NCI-H1417 treated with DMSO at 0.1 percent for 48 hours (cell line): ENCODE data around the gene TFB2M.

Source experiments
- DNase-seq: peaks from one replicate; lab custom pipeline; 2025; lab: John Stamatoyannopoulos, UW

The TFB2M gene

DNA sequence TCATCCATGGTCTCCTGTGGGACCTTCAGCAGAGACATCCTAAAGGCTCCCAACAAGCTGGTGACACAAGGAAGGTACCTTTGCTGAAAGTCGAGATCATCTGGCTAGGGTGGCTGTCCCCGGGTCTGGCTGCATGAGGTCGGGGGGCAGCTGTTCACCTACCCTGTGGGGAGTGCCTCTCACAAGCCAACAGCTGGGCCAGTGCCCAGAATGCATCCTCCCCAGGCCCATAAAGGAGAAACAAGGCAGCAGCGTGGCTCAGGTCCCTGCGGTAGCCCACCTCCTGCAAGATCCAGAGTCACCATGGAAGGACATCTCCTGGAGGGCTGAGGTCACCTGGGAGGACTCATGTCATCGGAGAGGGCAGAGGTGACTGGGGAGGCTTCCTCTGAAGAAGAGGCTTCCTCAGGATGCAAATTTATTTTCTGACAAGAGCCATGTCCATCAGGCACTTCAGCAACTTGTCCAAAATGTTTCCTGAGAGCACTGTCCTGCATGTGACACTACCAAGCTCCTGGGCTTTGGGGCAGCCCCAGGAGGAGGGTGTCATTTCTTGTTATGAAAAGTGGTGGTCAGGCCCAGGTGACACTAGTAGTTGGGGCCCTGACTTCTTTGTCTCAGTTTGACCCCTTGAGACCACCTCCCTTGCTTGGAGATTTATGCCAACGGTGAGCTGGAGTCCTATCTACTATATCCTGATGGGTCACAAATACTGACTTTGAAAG, 52.3 kb downstream of the TFB2M start:
- DNase-seq, result no peak

DNA sequence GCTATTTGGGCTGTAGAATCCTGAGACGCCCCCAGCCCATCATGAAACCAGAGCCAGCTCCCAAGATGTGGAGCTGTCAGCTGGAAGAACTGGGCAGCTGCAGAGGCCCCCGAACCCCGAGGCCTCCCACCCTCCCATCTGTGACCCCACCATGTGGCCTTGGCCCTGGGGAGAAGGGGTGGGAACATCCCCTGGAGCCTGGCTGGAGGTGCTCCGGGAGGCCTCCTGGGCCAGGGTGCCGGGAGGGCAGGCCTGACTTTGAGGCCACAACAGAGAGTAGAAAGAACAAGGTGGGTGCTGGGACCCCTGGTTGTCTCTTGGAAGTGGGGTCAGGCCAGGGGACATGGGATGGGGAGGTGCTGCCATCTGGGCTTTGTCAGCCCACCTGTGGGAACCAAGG, 53.0 kb downstream of the TFB2M start:
- DNase-seq, result no peak

DNA sequence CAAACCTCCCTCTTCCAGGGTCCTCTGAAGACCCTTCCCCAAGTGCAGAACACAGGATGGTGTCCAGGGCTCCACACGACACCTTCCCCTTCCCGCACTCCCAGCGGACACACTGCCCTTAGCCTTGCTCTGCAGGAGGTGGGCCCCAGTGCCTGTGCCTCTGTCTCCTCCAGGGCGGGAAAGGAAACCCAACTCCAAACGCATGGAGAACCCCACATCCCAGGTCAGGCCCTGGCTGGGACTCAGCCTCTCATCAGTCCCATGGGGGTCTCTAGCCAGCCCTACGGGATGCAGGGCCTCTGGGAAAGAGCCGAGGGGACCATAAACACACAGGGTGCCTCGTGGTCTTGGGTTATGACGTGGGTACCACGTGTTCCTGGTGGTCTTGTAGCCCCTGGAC, 53.4 kb downstream of the TFB2M start:
- no peak for DNase-seq

DNA sequence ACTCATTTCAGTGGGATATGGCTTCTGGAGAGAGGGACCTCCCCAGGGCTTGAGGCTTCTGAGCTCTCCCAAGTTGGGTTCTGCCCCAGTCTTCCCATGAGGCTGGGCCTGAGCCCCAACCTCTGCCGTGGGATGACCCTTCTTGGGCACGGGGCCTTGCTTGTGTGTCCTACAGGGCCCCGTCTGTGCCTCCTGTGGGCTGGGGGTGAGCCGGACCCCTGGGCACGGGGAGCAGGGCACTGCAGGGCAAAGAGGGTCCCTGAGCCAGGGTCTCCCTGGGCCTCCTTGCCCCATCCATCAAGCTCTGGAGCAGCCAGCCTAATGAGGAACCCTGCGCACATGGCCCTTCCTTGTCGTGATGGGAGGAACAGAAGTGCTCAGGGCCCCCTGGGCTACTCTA, 53.8 kb downstream of the TFB2M start:
- DNase-seq, result no peak

DNA sequence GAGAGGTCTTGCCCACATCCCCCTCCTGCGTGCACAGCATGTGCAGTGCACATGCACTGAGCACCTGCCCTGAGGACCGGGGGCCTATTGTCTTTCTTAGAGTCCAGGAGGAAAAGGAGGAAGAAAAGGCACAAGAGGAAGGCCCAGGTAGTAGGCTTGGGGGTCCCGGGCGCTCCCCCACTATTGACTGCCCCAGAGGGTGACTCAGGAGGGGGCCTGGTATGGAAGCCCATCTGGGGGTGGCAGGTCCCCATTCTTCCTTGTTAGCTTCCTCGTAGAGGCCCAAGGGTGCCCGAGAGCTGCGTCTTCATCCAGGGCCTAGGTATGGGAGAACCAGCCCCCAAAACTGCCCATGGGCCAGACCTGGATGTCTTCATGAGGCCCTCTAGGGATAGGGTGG, 54.9 kb downstream of the TFB2M start:
- DNase-seq, result no peak

DNA sequence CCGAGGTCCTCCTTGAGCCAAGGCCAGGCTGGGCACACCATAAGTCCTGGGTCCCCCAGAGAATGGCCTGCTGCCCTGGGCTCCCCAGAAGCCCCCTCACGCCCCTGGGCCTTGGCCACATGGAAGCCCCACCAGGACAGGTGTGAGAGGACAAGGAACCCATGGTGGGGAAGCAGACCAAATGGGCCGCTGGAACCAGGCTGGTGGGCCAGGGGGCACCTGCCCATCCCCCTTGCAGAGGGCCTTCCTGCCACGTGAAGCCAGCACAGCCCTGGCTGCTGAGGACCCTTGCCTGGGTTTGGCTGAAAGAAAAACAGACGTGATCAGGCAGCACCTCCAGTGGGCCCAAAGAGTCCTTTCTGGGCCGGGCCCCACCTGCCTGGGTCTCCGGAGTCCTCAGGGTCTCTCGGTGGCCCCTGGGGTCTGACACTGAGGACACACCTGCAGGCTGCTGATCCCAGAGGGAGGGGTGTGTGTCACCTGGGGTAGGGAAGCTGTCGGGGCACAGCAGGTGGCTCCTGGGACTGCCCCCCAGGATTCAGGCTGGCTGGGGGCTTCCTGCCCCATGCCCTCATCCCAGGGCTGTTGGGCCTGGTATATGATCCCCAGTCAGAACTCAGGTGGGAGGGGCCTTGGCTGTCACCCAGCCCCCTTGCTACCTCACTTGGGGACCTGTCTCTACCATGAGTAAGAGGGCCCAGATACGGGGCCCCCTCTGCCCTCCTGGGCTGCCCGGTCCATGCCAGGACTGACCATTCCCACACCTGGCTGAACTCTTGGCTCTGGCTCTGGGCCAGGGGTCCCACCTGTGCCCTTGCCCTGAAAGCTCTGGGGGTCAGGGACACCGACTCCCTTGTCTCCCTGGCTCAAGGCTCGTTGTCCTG, 55.7 kb downstream of the TFB2M start:
- DNase-seq, result no peak

DNA sequence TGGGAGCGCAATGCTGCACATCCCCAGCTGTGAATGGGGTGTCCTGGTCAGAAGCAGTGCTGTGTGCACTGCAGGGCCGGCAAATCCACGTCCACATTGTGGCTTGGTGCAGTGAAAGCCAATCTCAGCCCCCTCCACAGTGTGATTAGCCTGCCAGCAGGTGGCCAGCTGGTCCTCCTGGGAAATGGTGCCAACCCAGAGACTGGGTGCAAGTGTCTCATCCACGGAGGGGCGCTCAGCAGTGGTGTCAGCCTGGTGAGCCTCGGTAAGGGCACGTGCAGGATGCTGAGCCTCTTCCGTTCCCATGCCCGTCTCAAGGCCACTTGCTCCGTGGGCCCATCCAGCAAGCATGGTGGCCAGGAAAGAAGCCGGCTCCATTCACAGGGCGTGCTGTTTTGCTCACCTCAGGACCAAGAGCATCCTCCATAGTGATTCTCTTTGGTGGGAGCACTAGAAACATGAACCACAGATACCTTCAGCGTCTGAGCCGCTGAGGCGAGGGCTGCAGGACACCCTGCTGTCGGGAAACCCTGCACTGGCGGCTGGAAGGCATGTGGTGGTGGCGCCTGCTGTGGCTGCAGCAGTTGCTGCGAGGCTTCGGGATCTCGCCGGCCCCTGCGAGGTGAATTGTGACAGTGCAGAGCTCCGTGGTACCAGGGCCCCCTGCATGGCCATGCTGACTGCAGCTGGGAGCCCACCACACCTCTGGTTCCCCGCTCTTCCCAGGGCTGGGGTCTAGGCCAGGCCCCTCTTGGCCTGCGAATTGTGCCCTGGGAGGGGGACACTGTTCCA, 57.0 kb downstream of the TFB2M start:
- DNase-seq, result no peak

DNA sequence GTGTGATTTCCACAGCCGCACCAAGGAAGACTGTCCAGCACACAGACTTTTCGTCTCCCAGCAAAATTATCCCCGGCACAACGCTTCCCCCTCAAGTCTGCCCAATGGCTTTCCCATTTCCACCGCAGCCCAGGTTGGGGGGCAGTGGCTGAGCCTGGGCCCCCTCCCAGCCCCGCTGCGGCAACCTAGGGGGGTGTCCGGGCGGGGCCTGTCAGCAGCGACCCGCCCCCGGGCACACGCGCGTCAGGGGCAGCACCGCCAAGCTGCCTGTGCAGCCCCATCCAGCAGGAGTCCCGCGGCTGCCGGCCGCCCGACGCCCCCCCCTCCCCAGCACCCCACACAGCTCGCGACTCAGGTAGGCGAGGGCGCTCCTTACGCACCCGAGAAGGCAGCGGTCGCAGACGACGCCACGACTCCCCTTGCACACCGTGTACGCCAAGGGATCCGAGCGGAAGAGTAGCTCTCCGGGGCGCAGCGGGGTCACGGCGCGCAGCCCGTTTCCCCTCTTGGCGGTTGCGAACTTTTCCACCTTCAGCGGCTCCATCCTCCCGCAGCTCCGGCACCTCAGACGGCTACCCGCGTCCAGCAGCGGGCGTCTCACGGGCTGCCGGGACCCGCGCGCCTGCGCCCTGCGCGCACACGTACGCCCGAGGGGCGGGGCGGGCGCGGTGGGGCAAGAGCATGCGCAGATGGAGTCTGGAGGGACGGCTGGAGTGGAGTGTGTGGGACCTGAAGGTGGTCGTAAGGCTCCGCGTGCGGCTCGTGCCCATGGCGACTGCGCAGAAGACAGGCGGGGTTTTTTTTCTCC, 59.2 kb downstream of the TFB2M start, which contains the start of gene SMYD3:
Gene SMYD3, minus strand, starts transcription at position 606 of the 808 bp plus-strand sequence.
- peak; percentile 13 for DNase-seq

DNA sequence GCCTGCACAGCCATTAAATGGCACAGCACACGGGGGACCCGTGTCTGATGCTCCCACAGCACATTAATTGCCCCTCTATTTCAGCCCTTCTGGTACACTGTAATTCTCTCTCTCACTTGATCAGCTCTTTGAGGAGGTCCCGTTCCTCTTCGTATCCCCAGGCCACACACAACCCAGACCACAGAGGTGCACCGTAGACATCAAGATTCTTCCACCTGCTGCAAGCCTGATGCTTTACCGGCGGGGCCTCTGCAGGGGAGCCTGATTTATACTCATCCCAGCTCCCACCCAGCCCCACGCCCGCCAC, 59.7 kb downstream of the TFB2M start:
- DNase-seq, result no peak

DNA sequence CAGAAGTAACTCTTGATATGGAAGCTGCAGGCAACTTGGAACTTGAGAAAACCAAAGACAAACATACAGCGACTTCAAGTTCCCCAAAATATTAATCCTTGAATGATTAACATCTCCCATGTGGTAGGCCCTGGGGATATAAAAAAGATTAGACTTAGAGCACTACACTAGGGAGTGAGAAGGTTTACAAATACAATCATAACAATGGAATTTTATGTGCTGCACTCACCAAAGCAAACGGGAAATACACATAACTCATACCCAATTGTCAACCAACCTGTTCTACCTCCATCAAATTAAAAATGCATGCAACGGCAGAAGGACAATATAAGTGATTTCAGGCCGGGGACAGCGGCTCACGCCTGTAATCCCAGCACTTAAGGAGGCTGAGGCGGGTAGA, 62.7 kb downstream of the TFB2M start:
- DNase-seq, result peak; percentile 12

DNA sequence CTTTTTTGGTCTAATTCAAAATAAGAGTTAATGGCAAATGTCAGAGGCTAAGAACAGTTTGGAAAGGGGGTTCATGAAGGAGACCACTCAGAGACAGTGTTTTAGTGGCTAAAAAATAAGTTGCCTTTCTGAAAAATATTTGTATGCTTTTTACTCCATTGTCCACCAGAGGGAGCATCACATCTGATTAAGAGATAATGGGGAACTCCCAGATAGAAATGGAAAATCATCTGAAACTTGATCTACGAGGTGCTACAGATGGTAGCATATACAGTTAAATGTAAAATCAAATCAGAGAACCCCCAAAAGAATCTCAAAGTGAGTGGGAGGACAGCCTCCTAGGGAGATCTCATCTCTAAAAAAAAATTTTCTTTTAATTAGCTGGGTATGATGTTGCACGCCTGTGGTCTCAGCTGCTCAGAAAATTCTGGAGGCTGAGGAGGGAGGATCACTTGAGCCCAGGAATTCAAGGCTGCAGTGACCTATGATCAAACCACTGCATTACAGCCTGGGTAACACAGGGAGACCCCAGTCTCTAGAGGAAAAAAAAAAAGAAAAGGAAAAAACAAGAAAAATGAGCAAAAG, 68.6 kb downstream of the TFB2M start:
- peak; percentile 3 for DNase-seq

DNA sequence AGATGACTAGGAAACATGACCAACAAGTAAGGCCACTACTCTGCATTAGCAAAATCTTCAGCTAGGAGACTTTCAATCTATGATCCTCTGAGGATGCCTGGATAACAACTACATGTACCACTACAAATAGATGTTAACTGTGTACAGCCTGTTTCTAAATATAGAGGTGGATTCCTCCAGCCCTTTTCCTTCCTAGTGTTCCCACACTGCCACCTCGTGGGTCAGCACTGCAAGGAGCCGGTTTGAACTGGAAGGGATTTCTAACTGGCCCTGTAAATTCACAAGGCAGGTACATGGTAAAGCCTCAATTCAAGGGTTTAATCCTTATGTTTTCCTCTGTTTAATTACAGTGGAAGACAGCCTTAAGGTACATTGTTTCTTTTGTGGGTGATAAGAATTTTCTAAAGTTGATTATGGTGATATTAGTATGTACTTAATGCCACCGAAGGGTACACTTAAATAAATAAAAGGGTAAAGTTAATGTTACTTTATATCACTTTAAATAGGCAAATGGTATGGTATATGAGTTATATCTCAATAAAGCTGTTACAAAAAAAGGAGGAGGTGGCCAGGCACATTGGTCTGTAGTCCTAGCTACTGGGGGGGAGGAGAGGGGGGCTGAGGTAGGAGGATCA, 73.3 kb downstream of the TFB2M start:
- DNase-seq, result peak; percentile 16

DNA sequence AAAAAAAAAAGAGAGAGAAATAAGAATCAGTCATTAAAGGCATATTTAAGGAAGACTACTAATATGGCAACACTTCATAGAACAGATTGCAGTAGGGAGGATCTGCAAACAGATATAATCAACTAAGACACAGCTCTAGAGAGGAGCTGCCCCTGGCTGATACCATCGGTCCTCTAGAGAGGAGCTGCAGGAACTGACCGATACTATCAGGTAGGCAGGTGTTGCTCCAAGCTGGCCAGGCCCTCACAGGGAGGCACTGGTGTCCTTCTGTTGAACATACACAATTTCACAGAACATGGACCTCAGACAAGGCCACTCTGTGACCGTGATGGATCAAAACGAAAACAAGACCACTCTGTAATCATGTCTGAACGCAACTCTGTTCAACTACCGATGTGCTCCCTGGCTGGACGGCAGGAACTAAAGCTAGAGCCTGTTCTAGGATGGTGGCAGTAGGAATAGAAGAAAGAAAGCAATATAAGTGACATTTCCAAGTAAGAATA, 74.5 kb downstream of the TFB2M start:
- DNase-seq, result no peak
